Measurements from ENCODE around the gene NEURL2. TPM values are rescaled to one million over a fixed set of nuclear protein-coding genes. Genes with fewer than 3 reads are reported as not detected.

Gene NEURL2
- total RNA-seq: 10 to 100 TPM; 19.7 to 78.7 TPM

- ATAC-seq (ENCODE audit: insufficient number of reproducible peaks, low FRiP score, low read depth) (peak; percentile 75), DNase-seq (ENCODE audit: low spot score) (peak; percentile 82)
- Histone ChIP-seq H3K36me3 (peaks cover 34% of the 10 kb centered on the region), H3K4me3 (peak within 1 kb of the TSS; percentile 95), H3K9me3 (no peaks in the 10 kb centered on the region), H3K4me1 (ENCODE audit: control insufficient read depth in 1 of 2, low read depth in 2 of 2) (peaks cover 14 to 34% of the 10 kb centered on the region in 2 donors), H3K27ac (peak within 1 kb of the TSS; percentile 73 to 81), H3K27me3 (replicated peaks; ENCODE audit: insufficient read depth) (no peaks in the 10 kb centered on the region)
- no peak for TF ChIP-seq CTCF (IDR thresholded peaks at IDR 0.05)
Observed at GRCh38 chr20:45890985-45891983, at the start of gene NEURL2, which contains the start of gene CTSA. NEURL2 (minus strand) TSS chr20:45891208; CDS start chr20:45890991, 217 bp downstream. CTSA (plus strand) TSS chr20:45891335; CDS start chr20:45891569, 234 bp downstream.

- H3K36me3 ChIP-seq: peaks cover 76% of the 10 kb centered on the region
- TF ChIP-seq CTCF (IDR thresholded peaks at IDR 0.05): no peak
Observed at GRCh38 chr20:45940469-45940868, 49.5 kb upstream of the NEURL2 start.

GRCh38 chr20:45940053-45940452 is 49.0 kb upstream of the NEURL2 start:
- DNase-seq (ENCODE audit: low spot score) (no peak), ATAC-seq (ENCODE audit: insufficient number of reproducible peaks, low FRiP score, low read depth) (no peak)
- Histone ChIP-seq H3K27ac (no peak overlapping the region), H3K4me3 (no peak overlapping the region), H3K27me3 (replicated peaks; ENCODE audit: insufficient read depth) (no peaks in the 10 kb centered on the region), H3K4me1 (ENCODE audit: control insufficient read depth in 1 of 2, low read depth in 2 of 2) (peaks cover 6 to 17% of the 10 kb centered on the region in 2 donors), H3K9me3 (no peaks in the 10 kb centered on the region), H3K36me3 (peaks cover 72% of the 10 kb centered on the region)
- TF ChIP-seq CTCF (IDR thresholded peaks at IDR 0.05): no peak

More at GRCh38 chr20:45940469-45940868, 49.5 kb upstream of the NEURL2 start:
- Histone ChIP-seq H3K27me3 (replicated peaks; ENCODE audit: insufficient read depth) (no peaks in the 10 kb centered on the region), H3K4me3 (no peak overlapping the region), H3K9me3 (no peaks in the 10 kb centered on the region), H3K27ac (no peak overlapping the region), H3K4me1 (ENCODE audit: control insufficient read depth in 1 of 2, low read depth in 2 of 2) (peaks cover 6 to 17% of the 10 kb centered on the region in 2 donors)
- ATAC-seq (ENCODE audit: insufficient number of reproducible peaks, low FRiP score, low read depth): no peak
- DNase-seq (ENCODE audit: low spot score): no peak

GRCh38 chr20:45938727-45939438 is 47.9 kb upstream of the NEURL2 start:
- H3K4me3 ChIP-seq: no peak overlapping the region
- no peak for TF ChIP-seq CTCF (IDR thresholded peaks at IDR 0.05)
- no peak overlapping the region for H3K27ac ChIP-seq
- peaks cover 60% of the 10 kb centered on the region for H3K36me3 ChIP-seq
- peaks cover 6 to 17% of the 10 kb centered on the region in 2 donors for H3K4me1 ChIP-seq (ENCODE audit: control insufficient read depth in 1 of 2, low read depth in 2 of 2)
- no peak for ATAC-seq (ENCODE audit: insufficient number of reproducible peaks, low FRiP score, low read depth)
- no peaks in the 10 kb centered on the region for H3K27me3 ChIP-seq (replicated peaks; ENCODE audit: insufficient read depth)
- H3K9me3 ChIP-seq: no peaks in the 10 kb centered on the region
- no peak for DNase-seq (ENCODE audit: low spot score)

- TF ChIP-seq CTCF (IDR thresholded peaks at IDR 0.05): no peak
- Histone ChIP-seq H3K27me3 (replicated peaks; ENCODE audit: insufficient read depth) (no peaks in the 10 kb centered on the region), H3K36me3 (peaks cover 49% of the 10 kb centered on the region), H3K27ac (no peak overlapping the region), H3K9me3 (no peaks in the 10 kb centered on the region), H3K4me3 (no peak overlapping the region), H3K4me1 (ENCODE audit: control insufficient read depth in 1 of 2, low read depth in 2 of 2) (peaks cover 11 to 27% of the 10 kb centered on the region in 2 donors)
- ATAC-seq (ENCODE audit: insufficient number of reproducible peaks, low FRiP score, low read depth): no peak
- no peak for DNase-seq (ENCODE audit: low spot score)
Observed at GRCh38 chr20:45937765-45938164, 46.8 kb upstream of the NEURL2 start.

Measured in thoracic aorta (tissue), 2 donors.